ENCODE results near the gene ATP5F1E. TPM values are rescaled to one million over a fixed set of nuclear protein-coding genes. Genes with fewer than 3 reads are reported as not detected.

ATP5F1E gene
- total RNA-seq, 1 donor = 34.4 TPM

- no peak for TF ChIP-seq CTCF (IDR thresholded peaks at IDR 0.05; ENCODE audit: insufficient read depth, low read length)
- H3K4me3 ChIP-seq (ENCODE audit: low read depth, low read length) = no peak overlapping the region
- no peak for DNase-seq (ENCODE audit: low read depth)
These were observed 7.0 kb downstream of the ATP5F1E start for GRCh38 chr20:59025086-59025485.

- TF ChIP-seq CTCF (IDR thresholded peaks at IDR 0.05; ENCODE audit: insufficient read depth, low read length) = no peak
- DNase-seq (ENCODE audit: low read depth) = no peak
- no peak overlapping the region for H3K4me3 ChIP-seq (ENCODE audit: low read depth, low read length)
These were observed 8.0 kb downstream of the ATP5F1E start for GRCh38 chr20:59024111-59024530.

- H3K4me3 ChIP-seq (ENCODE audit: low read depth, low read length) = no peak overlapping the region
- DNase-seq (ENCODE audit: low read depth) = no peak
- no peak for TF ChIP-seq CTCF (IDR thresholded peaks at IDR 0.05; ENCODE audit: insufficient read depth, low read length)
These were observed 8.5 kb downstream of the ATP5F1E start for GRCh38 chr20:59023616-59024015.

- no peak overlapping the region for H3K4me3 ChIP-seq (ENCODE audit: low read depth, low read length)
- no peak for DNase-seq (ENCODE audit: low read depth)
- no peak for TF ChIP-seq CTCF (IDR thresholded peaks at IDR 0.05; ENCODE audit: insufficient read depth, low read length)
These were observed 9.4 kb downstream of the ATP5F1E start for GRCh38 chr20:59022754-59023153.

GRCh38 chr20:59020938-59021551 lies 11.1 kb downstream of the ATP5F1E start:
- peak; percentile 34 for DNase-seq (ENCODE audit: low read depth)
- H3K4me3 ChIP-seq (ENCODE audit: low read depth, low read length) = no peak overlapping the region
- TF ChIP-seq CTCF (IDR thresholded peaks at IDR 0.05; ENCODE audit: insufficient read depth, low read length) = no peak

GRCh38 chr20:59019217-59019616 lies 12.9 kb downstream of the ATP5F1E start, which contains the start of gene TUBB1:
Gene TUBB1, plus strand, starts transcription at chr20:59019429. Its CDS starts 94 bp downstream, at chr20:59019523.
- no peak within 1 kb of the TSS for H3K4me3 ChIP-seq (ENCODE audit: low read depth, low read length)
- no peak for TF ChIP-seq CTCF (IDR thresholded peaks at IDR 0.05; ENCODE audit: insufficient read depth, low read length)
- no peak for DNase-seq (ENCODE audit: low read depth)

GRCh38 chr20:59018817-59019216 lies 13.3 kb downstream of the ATP5F1E start:
- no peak overlapping the region for H3K4me3 ChIP-seq (ENCODE audit: low read depth, low read length)
- TF ChIP-seq CTCF (IDR thresholded peaks at IDR 0.05; ENCODE audit: insufficient read depth, low read length) = no peak

More at GRCh38 chr20:59018817-59019216, 13.3 kb downstream of the ATP5F1E start:
- no peak for DNase-seq (ENCODE audit: low read depth)
